Cardiac ventricle fibroblast (primary cell): Measurements from ENCODE around the gene TMCO4. TPM values are rescaled to one million over a fixed set of nuclear protein-coding genes. Genes with fewer than 3 reads are reported as not detected.

Source experiments
- total RNA-seq: library from RNA; depleted of rRNA; stranded (reverse); fragments of >200 nt; gene quantifications from 2 replicates; pipeline ENCODE4 v1.2.3, GENCODE V29; 2015

The TMCO4 gene
- total RNA-seq: 12.0 and 16.8 TPM in 2 replicates

GRCh38 chr1:19799230-19800075 lies at the start of gene TMCO4:
Gene TMCO4 (minus strand): TSS chr1:19799916. CDS start chr1:19780758, 19,158 bp downstream.

DNA sequence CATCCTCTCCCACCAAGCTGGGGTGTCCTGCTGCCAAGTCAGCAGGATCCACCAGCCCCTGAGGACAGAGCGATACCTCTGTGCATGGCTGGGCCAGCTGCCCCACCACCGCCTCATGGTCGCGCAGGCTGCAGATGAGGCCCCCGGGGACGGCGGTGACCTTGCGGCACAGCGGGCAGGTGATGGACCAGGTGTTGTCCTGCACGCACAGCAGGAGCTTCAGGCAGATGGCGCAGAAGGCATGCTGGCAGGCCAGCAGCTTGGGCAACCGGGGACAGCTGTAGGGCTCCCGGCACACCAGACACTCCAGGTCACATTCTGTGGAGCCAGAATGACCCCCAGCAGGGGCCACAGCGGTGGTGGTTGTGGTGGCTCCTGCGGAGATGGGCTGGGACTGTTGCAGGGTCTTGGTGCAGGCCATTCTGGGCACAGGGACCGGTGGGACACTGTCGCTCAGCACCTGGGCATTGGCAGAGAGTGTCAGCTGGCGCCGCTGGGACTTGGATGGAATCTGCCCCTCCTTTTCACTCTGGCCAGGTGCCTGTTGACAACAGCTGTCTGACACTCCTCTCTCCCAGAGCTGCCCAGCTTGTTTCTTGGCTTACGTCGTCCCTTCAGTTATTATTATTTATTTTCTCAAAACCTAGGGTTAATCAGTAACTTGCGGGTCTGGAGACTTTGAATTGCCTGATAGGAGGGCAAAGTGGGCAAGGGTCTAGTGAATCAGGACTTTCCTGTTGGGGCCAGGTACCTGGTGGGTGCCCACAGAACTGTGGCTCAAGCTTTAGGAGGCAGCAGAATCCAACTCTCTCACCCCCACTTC lies 15.2 kb upstream of the TMCO4 start, which contains the start of gene RNF186:
Gene RNF186 (minus strand): TSS at position 603 of the 823 bp plus-strand sequence. CDS start 182 bp downstream, at position 421.

GRCh38 chr1:19664453-19665185 lies 135.1 kb downstream of the TMCO4 start, which contains the start of gene HTR6:
Gene HTR6 (plus strand): TSS chr1:19664875. CDS start chr1:19665754, 879 bp downstream.

GRCh38 chr1:19643602-19644394 lies 155.9 kb downstream of the TMCO4 start, which contains the start of gene NBL1:
Gene NBL1 (plus strand): TSS chr1:19644311. CDS start chr1:19655031, 10,720 bp downstream.

Other genes starting within 250 kb of the TMCO4 start
- 98.7 and 113 TPM in 2 replicates for gene NBL1, start 155.6 kb downstream of the TMCO4 start, total RNA-seq
- not detected in 2 replicates for gene HTR6, start 135.0 kb downstream of the TMCO4 start, total RNA-seq
- gene RNF186, start 15.4 kb upstream of the TMCO4 start, total RNA-seq: not detected in 2 replicates
- 1.9 and 4.8 TPM in 2 replicates for gene OTUD3, start 82.5 kb upstream of the TMCO4 start, total RNA-seq
- not detected in 2 replicates for gene PLA2G2E, start 123.7 kb upstream of the TMCO4 start, total RNA-seq
- gene PLA2G2A, start 179.7 kb upstream of the TMCO4 start, total RNA-seq: 4.4 and 8.4 TPM in 2 replicates